Measurements from ENCODE around the gene RACGAP1. TPM values are rescaled to one million over a fixed set of nuclear protein-coding genes. Genes with fewer than 3 reads are reported as not detected.

Gene RACGAP1
- total and polyA plus RNA-seq, 2 experiments from 2014 or later: 19.0 to 52.8 TPM

- Histone ChIP-seq H4K20me1 (replicated peaks; ENCODE audit: insufficient read depth) (no peaks in the 10 kb centered on the region), H3K79me2 (replicated peaks; ENCODE audit: insufficient read depth) (no peaks in the 10 kb centered on the region), H3K4me2 (no peak overlapping the region), H3K27ac (ENCODE audit: low read depth) (no peak overlapping the region), H3F3A (replicated peaks; ENCODE audit: low read depth) (no peaks in the 10 kb centered on the region), H3K36me3 (ENCODE audit: insufficient read depth) (no peaks in the 10 kb centered on the region), H3K27me3 (ENCODE audit: insufficient read depth) (no peaks in the 10 kb centered on the region), H3K9me2 (ENCODE audit: insufficient read depth) (no peaks in the 10 kb centered on the region), H2AFZ (peak overlapping the region; percentile 81), H3K4me1 (ENCODE audit: insufficient read depth) (peaks cover 7% of the 10 kb centered on the region; the same call in 1 of the 2 replicates), H3K4me3 (no peak overlapping the region)
- TF ChIP-seq EZH2phosphoT487 (IDR thresholded peaks at IDR 0.05; ENCODE audit: unreplicated experiment): no peak
- TF ChIP-seq CTCF (conservative IDR thresholded peaks at IDR 0.05; ENCODE audit: low read depth in 2 of 2): peak; percentile 90 to 94
- ATAC-seq: peak; percentile 60
- peak; percentile 89 for DNase-seq (ENCODE audit: low spot score)
- Mint-ChIP-seq H3K27ac (no peak overlapping the region), H3K4me1 (peaks cover 31% of the 10 kb centered on the region), H3K9me3 (no peaks in the 10 kb centered on the region), H3K27me3 (ENCODE audit: insufficient read depth, low read depth, poor library complexity) (peaks cover 12% of the 10 kb centered on the region), H3K4me3 (no peak overlapping the region), H3K36me3 (ENCODE audit: low read depth) (no peaks in the 10 kb centered on the region; the same call in 2 of the 3 replicates)
These were observed 45.2 kb upstream of the RACGAP1 start for GRCh38 chr12:50070314-50071060.

- H3K27ac ChIP-seq (ENCODE audit: low read depth): no peak overlapping the region
- Mint-ChIP-seq H3K9me3 (no peaks in the 10 kb centered on the region), H3K27me3 (ENCODE audit: insufficient read depth, low read depth, poor library complexity) (peaks cover 9% of the 10 kb centered on the region), H3K36me3 (ENCODE audit: low read depth) (no peaks in the 10 kb centered on the region; the same call in 2 of the 3 replicates), H3K4me1 (peaks cover 26% of the 10 kb centered on the region), H3K4me3 (no peak overlapping the region), H3K27ac (no peak overlapping the region)
- no peaks in the 10 kb centered on the region for H3K36me3 ChIP-seq (ENCODE audit: insufficient read depth)
- ATAC-seq: no peak
- H2AFZ ChIP-seq: no peak overlapping the region
- no peaks in the 10 kb centered on the region for H4K20me1 ChIP-seq (replicated peaks; ENCODE audit: insufficient read depth)
- H3K4me3 ChIP-seq: no peak overlapping the region
- H3K27me3 ChIP-seq (ENCODE audit: insufficient read depth): no peaks in the 10 kb centered on the region
- H3K4me2 ChIP-seq: no peak overlapping the region
- no peaks in the 10 kb centered on the region for H3K79me2 ChIP-seq (replicated peaks; ENCODE audit: insufficient read depth)
- H3K4me1 ChIP-seq (ENCODE audit: insufficient read depth): peaks cover 7% of the 10 kb centered on the region; the same call in 1 of the 2 replicates
- TF ChIP-seq POLR2AphosphoS5 (IDR thresholded peaks at IDR 0.05; ENCODE audit: low read depth) (no peak), EZH2phosphoT487 (IDR thresholded peaks at IDR 0.05; ENCODE audit: unreplicated experiment) (no peak), NANOG (IDR thresholded peaks at IDR 0.05; ENCODE audit: borderline replicate concordance) (no peak), ZNF114 (CRISPR knock-in tag; IDR thresholded peaks at IDR 0.05) (no peak), ETS1 (IDR thresholded peaks at IDR 0.05) (no peak), CTCF (conservative IDR thresholded peaks at IDR 0.05; ENCODE audit: low read depth in 2 of 2) (no peak)
- no peaks in the 10 kb centered on the region for H3K9me2 ChIP-seq (ENCODE audit: insufficient read depth)
- H3F3A ChIP-seq (replicated peaks; ENCODE audit: low read depth): no peaks in the 10 kb centered on the region
- DNase-seq (ENCODE audit: low spot score): no peak
These were observed 44.2 kb upstream of the RACGAP1 start for GRCh38 chr12:50069539-50069938.

Measured in GM23338 (cell line).